Body of pancreas (tissue), 4 donors: ENCODE measurements around the gene PARP11.

Experiments
- CTCF ChIP-seq, 7 experiments: fragments of 450-650 bp in 4 of 7; fragments of 200-600 bp in 3 of 7; sonication (generic) in 3 of 7; IDR thresholded peaks; one replicate each; pipeline ENCODE4 v1.5.1; 2016 to 2019; ENCODE audit warnings: antibody characterized with exemption in 7 of 7
- POLR2A ChIP-seq, 3 donors: fragments of 450-650 bp; IDR thresholded peaks; one replicate each; pipeline ENCODE4 v1.6.1; 2016; ENCODE audit warnings: antibody characterized with exemption in 3 of 3, mild to moderate bottlenecking in 2 of 3

DNA sequence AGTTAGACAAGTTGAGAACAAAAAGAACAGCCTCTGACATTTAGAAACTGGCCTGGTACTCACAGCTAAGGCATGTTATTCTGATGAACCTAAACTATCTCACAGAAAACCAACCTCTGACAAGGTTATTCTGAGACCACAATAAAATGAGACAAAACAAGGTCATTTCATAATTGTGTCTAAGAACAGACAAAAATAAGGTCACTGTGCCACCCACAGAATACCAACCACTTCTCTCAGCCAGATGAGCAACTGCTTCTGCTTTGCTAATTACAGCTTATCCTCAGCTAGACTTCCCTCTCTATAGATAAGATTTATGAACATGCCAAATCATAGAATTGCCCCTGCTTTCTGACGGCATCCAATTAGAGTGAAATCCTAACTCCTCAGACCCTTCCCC is 68.1 kb downstream of the PARP11 start:
- TF ChIP-seq CTCF (IDR thresholded peaks at IDR 0.05) (no peak), POLR2A (IDR thresholded peaks at IDR 0.05) (no peak)
